Ectodermal cell (in vitro differentiated cells): Measurements from ENCODE around the gene PEBP1. TPM values are rescaled to one million over a fixed set of nuclear protein-coding genes. Genes with fewer than 3 reads are reported as not detected.
A peak's percentile ranks its signal among the peaks of the same experiment; 100 is the strongest.

Source experiments
- H3K27ac ChIP-seq: 2 replicates; pipeline ENCODE4 v1.7.0; 2013; ENCODE audit warnings: mild to moderate bottlenecking, low read depth, low read length; ENCODE audit not compliant: insufficient read depth, poor library complexity, severe bottlenecking
- H3K27me3 ChIP-seq: 2 replicates; pipeline ENCODE4 v1.7.0; 2013; ENCODE audit warnings: mild to moderate bottlenecking, low read length; ENCODE audit not compliant: insufficient read depth, control insufficient read depth, poor library complexity, severe bottlenecking
- H3K36me3 ChIP-seq: one replicate; pipeline ENCODE4 v1.7.0; 2013; ENCODE audit warnings: low read length; ENCODE audit not compliant: control insufficient read depth, insufficient read depth
- H3K4me1 ChIP-seq: one replicate; pipeline ENCODE4 v1.7.0; 2013; ENCODE audit warnings: low read length; ENCODE audit not compliant: control insufficient read depth, insufficient read depth
- H3K4me3 ChIP-seq: 2 replicates; pipeline ENCODE4 v1.7.0; 2013; ENCODE audit warnings: low read depth, low read length, control low read depth; ENCODE audit not compliant: insufficient read depth
- H3K9me3 ChIP-seq: 2 replicates; pipeline ENCODE4 v1.7.0; 2013; ENCODE audit warnings: mild to moderate bottlenecking, low read length, moderate library complexity; ENCODE audit not compliant: control insufficient read depth
- WGBS, 2 experiments: methylation state at CpG; one replicate each; pipeline ENCODE4 v1.1.7; 2013; ENCODE audit warnings: missing lambda C conversion rate in 2 of 2; 5-methylcytosine and 5-hydroxymethylcytosine counted together
- polyA plus RNA-seq, 4 experiments: library from polyadenylated mRNA; stranded (reverse); fragments of 50-300 nt; gene quantifications; one replicate each; pipeline ENCODE4 v1.2.3, GENCODE V29; 2013

Gene PEBP1
- 297 TPM for polyA plus RNA-seq (2013, experiment 1 of 4)
- 264 TPM for polyA plus RNA-seq (2013, experiment 2 of 4)
- polyA plus RNA-seq (2013, experiment 3 of 4), result 194 TPM
- polyA plus RNA-seq (2013, experiment 4 of 4), result 215 TPM

GRCh38 chr12:118135788-118136558 is at the start of gene PEBP1:
PEBP1 (plus strand) TSS chr12:118136124; CDS start chr12:118136210, 86 bp downstream.
- peak within 1 kb of the TSS; percentile 95 for H3K4me3 ChIP-seq
- 1% methylated on average over 70 of the region's 70 CpGs for whole genome bisulfite sequencing, 2 experiments
- no peaks in the 10 kb centered on the region for H3K9me3 ChIP-seq
- peak within 1 kb of the TSS; percentile 70 for H3K27ac ChIP-seq
- H3K36me3 ChIP-seq, result peaks cover 15% of the 10 kb centered on the region
- H3K27me3 ChIP-seq, result no peaks in the 10 kb centered on the region
- no peaks in the 10 kb centered on the region for H3K4me1 ChIP-seq

- H3K4me3 ChIP-seq, result no peak overlapping the region
- H3K36me3 ChIP-seq, result no peaks in the 10 kb centered on the region
- H3K27me3 ChIP-seq, result no peaks in the 10 kb centered on the region
- 91% methylated on average over 9 of the region's 9 CpGs for WGBS, 2 experiments
- no peak overlapping the region for H3K27ac ChIP-seq
- H3K4me1 ChIP-seq, result no peaks in the 10 kb centered on the region
- H3K9me3 ChIP-seq, result no peaks in the 10 kb centered on the region
Measured at GRCh38 chr12:118089782-118090181, 46.1 kb upstream of the PEBP1 start.

GRCh38 chr12:118094039-118094438 is 41.9 kb upstream of the PEBP1 start:
- H3K9me3 ChIP-seq, result no peaks in the 10 kb centered on the region
- no peaks in the 10 kb centered on the region for H3K27me3 ChIP-seq
- WGBS, 2 experiments, result 90 to 98% methylated on average over 2 of the region's 3 CpGs
- H3K4me3 ChIP-seq, result no peak overlapping the region
- H3K36me3 ChIP-seq, result no peaks in the 10 kb centered on the region
- H3K4me1 ChIP-seq, result no peaks in the 10 kb centered on the region
- no peak overlapping the region for H3K27ac ChIP-seq

GRCh38 chr12:118098401-118098800 is 37.5 kb upstream of the PEBP1 start:
- H3K27me3 ChIP-seq, result peaks cover 11% of the 10 kb centered on the region
- H3K4me3 ChIP-seq, result no peak overlapping the region
- WGBS, 2 experiments, result 97% methylated on average over 3 of the region's 3 CpGs
- no peaks in the 10 kb centered on the region for H3K36me3 ChIP-seq
- H3K9me3 ChIP-seq, result no peaks in the 10 kb centered on the region
- no peak overlapping the region for H3K27ac ChIP-seq
- H3K4me1 ChIP-seq, result no peaks in the 10 kb centered on the region

GRCh38 chr12:118098911-118099671 is 36.8 kb upstream of the PEBP1 start:
- Histone ChIP-seq H3K36me3 (no peaks in the 10 kb centered on the region), H3K27me3 (peaks cover 11% of the 10 kb centered on the region)
- 93% methylated on average over 12 of the region's 12 CpGs for whole genome bisulfite sequencing, 2 experiments

GRCh38 chr12:118101051-118101450 is 34.9 kb upstream of the PEBP1 start:
- WGBS, 2 experiments, result 94 to 98% methylated on average over 3 of the region's 3 CpGs
- no peaks in the 10 kb centered on the region for H3K4me1 ChIP-seq
- peaks cover 11% of the 10 kb centered on the region for H3K27me3 ChIP-seq
- no peak overlapping the region for H3K27ac ChIP-seq
- no peaks in the 10 kb centered on the region for H3K9me3 ChIP-seq
- no peak overlapping the region for H3K4me3 ChIP-seq
- no peaks in the 10 kb centered on the region for H3K36me3 ChIP-seq

More at GRCh38 chr12:118098911-118099671, 36.8 kb upstream of the PEBP1 start:
- H3K4me1 ChIP-seq, result no peaks in the 10 kb centered on the region
- no peaks in the 10 kb centered on the region for H3K9me3 ChIP-seq
- no peak overlapping the region for H3K27ac ChIP-seq
- no peak overlapping the region for H3K4me3 ChIP-seq

- no peaks in the 10 kb centered on the region for H3K4me1 ChIP-seq
- H3K4me3 ChIP-seq, result no peak overlapping the region
- no peak overlapping the region for H3K27ac ChIP-seq
- peaks cover 11% of the 10 kb centered on the region for H3K27me3 ChIP-seq
- no peaks in the 10 kb centered on the region for H3K36me3 ChIP-seq
- WGBS, 2 experiments, result 71 to 75% methylated on average over 6 of the region's 6 CpGs
- H3K9me3 ChIP-seq, result no peaks in the 10 kb centered on the region
Measured at GRCh38 chr12:118102070-118102469, 33.9 kb upstream of the PEBP1 start.

- Histone ChIP-seq H3K4me1 (no peaks in the 10 kb centered on the region), H3K27ac (no peak overlapping the region), H3K36me3 (no peaks in the 10 kb centered on the region), H3K27me3 (peaks cover 11% of the 10 kb centered on the region), H3K9me3 (no peaks in the 10 kb centered on the region), H3K4me3 (peak overlapping the region; percentile 76)
- 11 to 16% methylated on average over 5 of the region's 5 CpGs for WGBS, 2 experiments
Measured at GRCh38 chr12:118102609-118103008, 33.3 kb upstream of the PEBP1 start.

- WGBS, 2 experiments, result 0% methylated on average over 32 of the region's 32 CpGs
- Histone ChIP-seq H3K36me3 (no peaks in the 10 kb centered on the region), H3K9me3 (no peaks in the 10 kb centered on the region), H3K4me3 (peak overlapping the region; percentile 76), H3K27me3 (peaks cover 11% of the 10 kb centered on the region), H3K4me1 (no peaks in the 10 kb centered on the region), H3K27ac (no peak overlapping the region)
Measured at GRCh38 chr12:118103201-118103600, 32.7 kb upstream of the PEBP1 start.
